Stimulated activated naive CD8-positive, alpha-beta T cell treated with anti-CD3 and anti-CD28 coated beads, Interleukin-15, Interleukin-2, amounts not matched to agents 100 ng/mL and 50 ng/mL, for 24 hours (primary cell): ENCODE data around the gene UQCRHL.

Experiments used
- H3K27ac Mint-ChIP-seq: one replicate; pipeline ENCODE4 v1.8.0; 2021; ENCODE audit warnings: mild to moderate bottlenecking, mixed read lengths
- H3K27me3 Mint-ChIP-seq: one replicate; pipeline ENCODE4 v1.8.0; 2021; ENCODE audit warnings: mixed read lengths
- H3K36me3 Mint-ChIP-seq: one replicate; pipeline ENCODE4 v1.8.0; 2021; ENCODE audit warnings: low read depth, mixed read lengths
- H3K4me1 Mint-ChIP-seq: one replicate; pipeline ENCODE4 v1.8.0; 2021; ENCODE audit warnings: low read depth, mixed read lengths
- H3K4me3 Mint-ChIP-seq: one replicate; pipeline ENCODE4 v1.8.0; 2021; ENCODE audit warnings: mild to moderate bottlenecking, mixed read lengths
- H3K9me3 Mint-ChIP-seq: one replicate; pipeline ENCODE4 v1.8.0; 2021; ENCODE audit warnings: mixed read lengths

The UQCRHL gene

GRCh38 chr1:15796086-15796462 lies 11.4 kb downstream of the UQCRHL start:
- H3K4me3 Mint-ChIP-seq = no peak overlapping the region
- no peak overlapping the region for H3K27ac Mint-ChIP-seq
- H3K27me3 Mint-ChIP-seq = no peaks in the 10 kb centered on the region
- no peaks in the 10 kb centered on the region for H3K36me3 Mint-ChIP-seq
- H3K4me1 Mint-ChIP-seq = peaks cover 23% of the 10 kb centered on the region
- no peaks in the 10 kb centered on the region for H3K9me3 Mint-ChIP-seq

DNA sequence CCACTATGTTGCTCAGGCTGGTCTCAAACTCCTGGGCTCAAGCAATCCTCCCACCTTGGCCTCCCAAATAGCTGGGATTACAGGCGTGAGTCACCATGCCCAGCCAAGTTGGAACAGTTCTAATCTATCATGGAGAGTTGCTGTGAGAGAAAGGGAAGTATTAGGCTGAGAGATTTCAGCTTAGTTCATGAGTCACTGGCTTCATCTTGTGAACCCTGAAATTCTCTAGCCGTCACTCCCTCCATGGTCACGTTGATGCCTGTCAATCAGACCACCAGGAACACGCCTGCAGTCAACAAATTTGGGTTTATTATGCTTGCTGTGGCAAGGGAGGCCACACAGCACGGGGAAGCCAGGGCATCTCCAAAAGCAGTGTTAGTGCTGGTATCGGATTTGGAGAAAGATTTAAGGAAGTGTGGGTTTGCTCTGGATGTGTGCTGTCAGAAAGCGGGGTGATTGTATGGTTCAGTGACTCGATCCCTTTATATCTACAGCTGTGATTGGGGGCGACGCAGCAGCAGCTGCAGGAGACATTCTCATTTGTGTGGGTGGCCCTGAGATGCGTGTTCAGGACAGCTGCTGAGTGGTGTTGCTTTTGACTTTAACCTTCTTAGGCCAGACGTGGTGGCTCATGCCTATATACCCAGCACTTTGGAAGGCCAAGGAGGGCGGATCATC lies 18.7 kb downstream of the UQCRHL start:
- H3K36me3 Mint-ChIP-seq = no peaks in the 10 kb centered on the region
- peaks cover 4% of the 10 kb centered on the region for H3K4me1 Mint-ChIP-seq
- no peaks in the 10 kb centered on the region for H3K9me3 Mint-ChIP-seq
- peaks cover 4% of the 10 kb centered on the region for H3K27me3 Mint-ChIP-seq
- no peak overlapping the region for H3K4me3 Mint-ChIP-seq
- H3K27ac Mint-ChIP-seq = no peak overlapping the region

- H3K4me1 Mint-ChIP-seq = no peaks in the 10 kb centered on the region
- H3K27me3 Mint-ChIP-seq = peaks cover 4% of the 10 kb centered on the region
- H3K4me3 Mint-ChIP-seq = no peak overlapping the region
- no peaks in the 10 kb centered on the region for H3K9me3 Mint-ChIP-seq
- no peaks in the 10 kb centered on the region for H3K36me3 Mint-ChIP-seq
- H3K27ac Mint-ChIP-seq = no peak overlapping the region
Measured at GRCh38 chr1:15786581-15786980, 20.9 kb downstream of the UQCRHL start.

DNA sequence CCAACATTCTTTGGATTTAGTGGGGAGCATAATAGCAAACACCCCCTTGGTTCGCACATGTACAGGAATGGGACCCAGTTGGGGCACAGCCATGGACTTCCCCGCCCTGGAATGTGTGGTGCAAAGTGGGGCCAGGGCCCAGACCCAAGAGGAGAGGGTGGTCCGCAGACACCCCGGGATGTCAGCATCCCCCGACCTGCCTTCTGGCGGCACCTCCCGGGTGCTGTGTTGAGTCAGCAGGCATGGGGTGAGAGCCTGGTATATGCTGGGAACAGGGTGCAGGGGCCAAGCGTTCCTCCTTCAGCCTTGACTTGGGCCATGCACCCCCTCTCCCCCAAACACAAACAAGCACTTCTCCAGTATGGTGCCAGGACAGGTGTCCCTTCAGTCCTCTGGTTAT lies 21.8 kb downstream of the UQCRHL start:
- Mint-ChIP-seq H3K9me3 (no peaks in the 10 kb centered on the region), H3K27ac (no peak overlapping the region), H3K4me1 (no peaks in the 10 kb centered on the region), H3K4me3 (no peak overlapping the region), H3K36me3 (no peaks in the 10 kb centered on the region), H3K27me3 (peaks cover under 1% of the 10 kb centered on the region)

DNA sequence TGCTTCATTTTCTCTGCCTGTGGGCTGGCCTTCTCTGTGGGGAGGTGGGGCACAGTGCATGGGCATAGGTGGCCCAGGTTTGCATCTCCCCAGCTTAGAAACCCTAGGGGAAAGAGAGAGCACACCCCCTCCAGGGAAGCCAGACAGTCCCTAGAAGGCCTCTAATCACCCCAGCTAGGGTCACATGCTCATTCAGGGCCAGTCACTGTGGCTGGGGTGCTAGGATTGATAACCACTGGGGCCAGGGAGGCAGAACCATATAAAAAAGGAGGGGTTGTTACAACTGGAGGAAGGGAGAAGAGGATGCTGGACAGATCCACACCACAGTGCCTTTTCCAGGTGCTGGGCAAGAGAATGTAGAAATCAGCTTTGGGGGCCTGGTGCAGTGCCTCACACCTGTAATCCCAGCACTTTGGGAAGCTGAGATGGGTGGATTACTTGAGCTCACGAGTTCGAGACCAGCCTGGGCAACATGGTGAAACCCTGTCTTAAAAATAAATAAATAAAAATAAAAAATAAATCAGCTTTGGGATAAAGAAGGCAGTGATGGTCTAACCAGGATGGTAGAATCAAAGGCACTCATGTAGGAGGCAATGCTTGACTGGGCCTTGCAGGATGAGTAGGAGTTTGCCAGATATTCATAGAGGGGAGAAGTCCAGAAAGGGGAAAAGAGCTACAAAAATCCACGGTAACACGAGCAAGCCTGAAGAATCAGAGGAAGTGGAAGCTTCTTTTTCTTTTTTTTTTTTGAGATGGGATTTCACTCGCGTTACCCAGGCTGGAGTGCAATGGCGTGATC lies 29.3 kb downstream of the UQCRHL start:
- no peaks in the 10 kb centered on the region for H3K4me1 Mint-ChIP-seq
- no peak overlapping the region for H3K27ac Mint-ChIP-seq
- no peaks in the 10 kb centered on the region for H3K36me3 Mint-ChIP-seq
- no peaks in the 10 kb centered on the region for H3K9me3 Mint-ChIP-seq
- H3K27me3 Mint-ChIP-seq = no peaks in the 10 kb centered on the region
- H3K4me3 Mint-ChIP-seq = no peak overlapping the region

GRCh38 chr1:15775706-15776105 lies 31.7 kb downstream of the UQCRHL start:
- Mint-ChIP-seq H3K36me3 (no peaks in the 10 kb centered on the region), H3K4me3 (no peak overlapping the region)

GRCh38 chr1:15771836-15772515 lies 35.5 kb downstream of the UQCRHL start:
- no peaks in the 10 kb centered on the region for H3K9me3 Mint-ChIP-seq
- H3K36me3 Mint-ChIP-seq = no peaks in the 10 kb centered on the region
- H3K4me3 Mint-ChIP-seq = no peak overlapping the region
- peaks cover 8% of the 10 kb centered on the region for H3K27me3 Mint-ChIP-seq
- H3K4me1 Mint-ChIP-seq = no peaks in the 10 kb centered on the region
- H3K27ac Mint-ChIP-seq = no peak overlapping the region

More at GRCh38 chr1:15775706-15776105, 31.7 kb downstream of the UQCRHL start:
- H3K9me3 Mint-ChIP-seq = no peaks in the 10 kb centered on the region
- H3K4me1 Mint-ChIP-seq = no peaks in the 10 kb centered on the region
- peaks cover 5% of the 10 kb centered on the region for H3K27me3 Mint-ChIP-seq
- no peak overlapping the region for H3K27ac Mint-ChIP-seq

- H3K27ac Mint-ChIP-seq = no peak overlapping the region
- peaks cover 8% of the 10 kb centered on the region for H3K27me3 Mint-ChIP-seq
- no peaks in the 10 kb centered on the region for H3K9me3 Mint-ChIP-seq
- no peaks in the 10 kb centered on the region for H3K4me1 Mint-ChIP-seq
- H3K36me3 Mint-ChIP-seq = no peaks in the 10 kb centered on the region
- H3K4me3 Mint-ChIP-seq = no peak overlapping the region
Measured at GRCh38 chr1:15770313-15770962, 37.0 kb downstream of the UQCRHL start.

GRCh38 chr1:15768388-15768787 lies 39.1 kb downstream of the UQCRHL start:
- Mint-ChIP-seq H3K27me3 (peaks cover 12% of the 10 kb centered on the region), H3K4me3 (no peak overlapping the region), H3K36me3 (no peaks in the 10 kb centered on the region), H3K4me1 (no peaks in the 10 kb centered on the region), H3K9me3 (no peaks in the 10 kb centered on the region), H3K27ac (no peak overlapping the region)

DNA sequence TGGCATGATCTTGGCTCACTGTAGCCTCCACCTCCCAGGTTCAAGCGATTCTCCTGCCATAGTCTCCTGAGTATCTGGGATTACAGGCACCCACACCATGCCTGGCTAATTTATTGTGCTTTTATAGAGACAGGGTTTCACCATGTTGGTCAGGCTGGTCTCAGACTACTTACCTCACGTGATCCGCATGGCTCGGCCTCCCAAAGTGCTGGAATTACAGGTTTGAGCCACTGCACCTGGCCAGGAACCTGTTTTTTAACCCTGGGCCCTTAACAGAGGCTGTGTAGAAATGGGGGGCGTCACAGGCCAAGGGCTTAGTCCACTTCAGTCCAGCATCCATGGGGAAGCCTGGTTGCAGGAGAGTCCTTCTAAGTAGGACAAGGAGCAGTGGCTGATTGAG lies 39.5 kb downstream of the UQCRHL start:
- H3K27me3 Mint-ChIP-seq = peaks cover 12% of the 10 kb centered on the region
- H3K4me1 Mint-ChIP-seq = no peaks in the 10 kb centered on the region
- H3K36me3 Mint-ChIP-seq = no peaks in the 10 kb centered on the region
- no peaks in the 10 kb centered on the region for H3K9me3 Mint-ChIP-seq
- H3K27ac Mint-ChIP-seq = no peak overlapping the region
- H3K4me3 Mint-ChIP-seq = no peak overlapping the region

GRCh38 chr1:15765495-15766194 lies 41.8 kb downstream of the UQCRHL start:
- no peaks in the 10 kb centered on the region for H3K4me1 Mint-ChIP-seq
- H3K27ac Mint-ChIP-seq = no peak overlapping the region
- no peak overlapping the region for H3K4me3 Mint-ChIP-seq
- no peaks in the 10 kb centered on the region for H3K9me3 Mint-ChIP-seq
- no peaks in the 10 kb centered on the region for H3K36me3 Mint-ChIP-seq
- peaks cover 23% of the 10 kb centered on the region for H3K27me3 Mint-ChIP-seq

GRCh38 chr1:15764890-15765289 lies 42.6 kb downstream of the UQCRHL start:
- Mint-ChIP-seq H3K4me3 (no peak overlapping the region), H3K36me3 (no peaks in the 10 kb centered on the region), H3K9me3 (no peaks in the 10 kb centered on the region), H3K27ac (no peak overlapping the region), H3K27me3 (peaks cover 26% of the 10 kb centered on the region), H3K4me1 (no peaks in the 10 kb centered on the region)

- Mint-ChIP-seq H3K36me3 (no peaks in the 10 kb centered on the region), H3K4me1 (no peaks in the 10 kb centered on the region), H3K27ac (no peak overlapping the region), H3K27me3 (peaks cover 31% of the 10 kb centered on the region), H3K9me3 (no peaks in the 10 kb centered on the region), H3K4me3 (no peak overlapping the region)
Measured at GRCh38 chr1:15764269-15764764, 43.1 kb downstream of the UQCRHL start.

DNA sequence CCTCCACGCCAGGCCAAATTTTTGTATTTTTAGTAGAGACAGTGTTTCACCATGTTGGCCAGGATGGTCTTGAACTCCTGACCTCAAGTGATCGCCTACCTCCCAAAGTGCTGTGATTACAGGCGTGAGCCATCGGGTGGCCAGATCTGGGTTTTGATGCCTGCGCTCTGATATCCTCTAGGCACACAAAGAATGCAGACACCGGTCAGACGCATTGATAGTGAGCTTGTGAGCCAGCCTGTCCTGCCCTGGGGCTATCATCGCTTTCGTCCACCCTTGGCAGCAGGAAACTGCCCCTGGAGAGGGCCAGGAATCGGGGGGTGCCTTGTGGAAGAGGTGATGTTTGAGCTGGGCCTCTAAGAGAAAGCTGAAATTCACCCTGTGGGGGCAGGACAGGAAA lies 44.9 kb downstream of the UQCRHL start:
- no peaks in the 10 kb centered on the region for H3K9me3 Mint-ChIP-seq
- no peak overlapping the region for H3K4me3 Mint-ChIP-seq
- H3K27ac Mint-ChIP-seq = no peak overlapping the region
- peaks cover 34% of the 10 kb centered on the region for H3K27me3 Mint-ChIP-seq
- no peaks in the 10 kb centered on the region for H3K36me3 Mint-ChIP-seq
- H3K4me1 Mint-ChIP-seq = peaks cover 4% of the 10 kb centered on the region
